ENCODE data around the gene CEP83. TPM values are rescaled to one million over a fixed set of nuclear protein-coding genes. Genes with fewer than 3 reads are reported as not detected.
A peak's percentile ranks its signal among the peaks of the same experiment; 100 is the strongest.

Gene CEP83
- total and polyA plus RNA-seq, 12 donors, result 4.2 to 20.5 (median 10.2) TPM

GRCh38 chr12:94445662-94446061 lies 14.0 kb downstream of the CEP83 start:
- intact Hi-C loops (cut with DNase I), result no loop called here
- ATAC-seq, result no peak
- TF ChIP-seq, protein P1, sequence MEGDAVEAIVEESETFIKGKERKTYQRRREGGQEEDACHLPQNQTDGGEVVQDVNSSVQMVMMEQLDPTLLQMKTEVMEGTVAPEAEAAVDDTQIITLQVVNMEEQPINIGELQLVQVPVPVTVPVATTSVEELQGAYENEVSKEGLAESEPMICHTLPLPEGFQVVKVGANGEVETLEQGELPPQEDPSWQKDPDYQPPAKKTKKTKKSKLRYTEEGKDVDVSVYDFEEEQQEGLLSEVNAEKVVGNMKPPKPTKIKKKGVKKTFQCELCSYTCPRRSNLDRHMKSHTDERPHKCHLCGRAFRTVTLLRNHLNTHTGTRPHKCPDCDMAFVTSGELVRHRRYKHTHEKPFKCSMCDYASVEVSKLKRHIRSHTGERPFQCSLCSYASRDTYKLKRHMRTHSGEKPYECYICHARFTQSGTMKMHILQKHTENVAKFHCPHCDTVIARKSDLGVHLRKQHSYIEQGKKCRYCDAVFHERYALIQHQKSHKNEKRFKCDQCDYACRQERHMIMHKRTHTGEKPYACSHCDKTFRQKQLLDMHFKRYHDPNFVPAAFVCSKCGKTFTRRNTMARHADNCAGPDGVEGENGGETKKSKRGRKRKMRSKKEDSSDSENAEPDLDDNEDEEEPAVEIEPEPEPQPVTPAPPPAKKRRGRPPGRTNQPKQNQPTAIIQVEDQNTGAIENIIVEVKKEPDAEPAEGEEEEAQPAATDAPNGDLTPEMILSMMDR (IDR thresholded peaks at IDR 0.05), result no peak
- H3K27ac ChIP-seq, result no peak overlapping the region
- 21 to 39% methylated on average over 1 of the region's 1 CpG for WGBS, 2 donors
- H3K9me3 ChIP-seq, result peaks cover 0 to 25% (median 0%) of the 10 kb centered on the region in 11 donors
- H3K4me1 ChIP-seq, result peaks cover 0 to 3% (median 0%) of the 10 kb centered on the region in 9 donors
- H3K4me3 ChIP-seq, result no peak overlapping the region
- H3K36me3 ChIP-seq, result peaks cover 0 to 8% (median 0%) of the 10 kb centered on the region in 9 donors
- no peaks in the 10 kb centered on the region for H3K27me3 ChIP-seq
- no peak for DNase-seq

GRCh38 chr12:94437303-94437702 lies 22.4 kb downstream of the CEP83 start:
- ATAC-seq, result no peak

DNA sequence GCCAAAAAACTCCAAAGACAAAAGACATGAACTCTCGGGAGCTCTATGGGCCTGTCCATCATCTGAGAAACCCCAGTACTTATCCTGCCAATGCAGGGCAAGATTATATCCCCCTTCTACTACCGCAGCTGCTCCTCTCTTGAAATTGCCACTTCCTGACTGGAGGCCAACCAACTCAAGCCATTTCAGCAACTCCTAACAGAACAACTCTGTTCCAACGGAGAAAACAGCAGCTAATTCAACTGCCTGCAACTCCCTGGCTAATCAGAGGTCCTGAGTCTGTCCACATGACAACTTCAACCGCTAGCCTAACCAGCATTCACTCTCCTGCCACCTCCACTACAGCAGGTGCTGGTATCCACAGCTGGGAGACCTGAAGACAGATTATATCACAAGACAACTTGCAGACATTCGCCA lies 24.1 kb downstream of the CEP83 start:
- no peak overlapping the region for H3K27ac ChIP-seq
- H3K4me3 ChIP-seq, result no peak overlapping the region
- peaks cover 0 to 8% (median 0%) of the 10 kb centered on the region in 9 donors for H3K36me3 ChIP-seq
- 16 to 31% methylated on average over 5 of the region's 5 CpGs for WGBS, 2 donors
- ATAC-seq (peak in 7 of 8 donors; percentile 10 to 64 (median 25)), DNase-seq (no peak)
- intact Hi-C loops (cut with DNase I), result loop anchor here in 4 of 10 donors (2.0 to 10.0 kb wide), 4 partner anchors 288 to 301 kb away; partner anchors contain the start of gene PLXNC1 (in 2 of the 4)
- peaks cover 0 to 21% (median 12%) of the 10 kb centered on the region in 11 donors for H3K9me3 ChIP-seq
- H3K27me3 ChIP-seq, result no peaks in the 10 kb centered on the region
- TF ChIP-seq, protein P1 (IDR thresholded peaks at IDR 0.05), result no peak
- peaks cover 0 to 15% (median 8%) of the 10 kb centered on the region in 9 donors for H3K4me1 ChIP-seq

More at GRCh38 chr12:94437303-94437702, 22.4 kb downstream of the CEP83 start:
- DNase-seq, result no peak
- whole genome bisulfite sequencing, 2 donors, result 99 to 100% methylated on average over 1 of the region's 1 CpG
- H3K9me3 ChIP-seq, result peaks cover 0 to 13% (median 0%) of the 10 kb centered on the region in 11 donors
- no peak overlapping the region for H3K27ac ChIP-seq
- H3K4me1 ChIP-seq, result peaks cover 0 to 15% (median 8%) of the 10 kb centered on the region in 9 donors
- H3K36me3 ChIP-seq, result no peaks in the 10 kb centered on the region
- intact Hi-C loops (cut with DNase I), result loop anchor here in 3 of 10 donors (5.0 to 10.0 kb wide), 3 partner anchors 290 to 303 kb away; partner anchors contain the start of gene PLXNC1 (in 2 of the 3)
- H3K27me3 ChIP-seq, result no peaks in the 10 kb centered on the region
- no peak overlapping the region for H3K4me3 ChIP-seq
- TF ChIP-seq, protein P1 (IDR thresholded peaks at IDR 0.05), result no peak

- DNase-seq (no peak), ATAC-seq (no peak)
- no peak overlapping the region for H3K27ac ChIP-seq
- intact Hi-C loops (cut with DNase I), result loop anchor here in 7 of 10 donors (2.0 to 10.0 kb wide), 5 partner anchors 287 to 302 kb away; partner anchors contain the start of gene PLXNC1 (in 5 of the 7)
- H3K27me3 ChIP-seq, result no peaks in the 10 kb centered on the region
- no peak overlapping the region for H3K4me3 ChIP-seq
- H3K9me3 ChIP-seq, result peaks cover 0 to 31% (median 22%) of the 10 kb centered on the region in 11 donors
- peaks cover 0 to 15% (median 8%) of the 10 kb centered on the region in 9 donors for H3K4me1 ChIP-seq
- TF ChIP-seq, protein P1 (IDR thresholded peaks at IDR 0.05), result peak in 6 of 9 donors; percentile 27 to 51 (median 38)
- H3K36me3 ChIP-seq, result peaks cover 0 to 8% (median 0%) of the 10 kb centered on the region in 9 donors
- 57 to 68% methylated on average over 3 of the region's 3 CpGs for WGBS, 2 donors
Measured at GRCh38 chr12:94434171-94434570, 25.5 kb downstream of the CEP83 start.

Data from heart right ventricle (tissue), 16 donors.